DND-41 (cell line): Measurements from ENCODE around the gene SRCAP.

Experiments used
- ATAC-seq: fragments of 200-7000 bp; cut with Tn5 transposase; 3 replicates; pipeline ENCODE4 v1.9.1; 2021; ENCODE audit warnings: low read depth; ENCODE audit not compliant: insufficient read depth
- DNase-seq: peaks from one replicate; pipeline ENCODE4 v3.0.0-alpha.2; 2020
- H2AFZ ChIP-seq: 2 replicates; pipeline ENCODE4 v1.6.0; 2012; ENCODE audit warnings: low read depth, low read length
- H3K27ac ChIP-seq: 2 replicates; pipeline ENCODE4 v1.5.1; 2012; ENCODE audit warnings: low read length, inconsistent platforms
- H3K27me3 ChIP-seq: fragments of 200-600 bp; sonication (generic); 2 replicates; pipeline ENCODE4 v1.6.0; 2012; ENCODE audit warnings: low read length, mild to moderate bottlenecking, inconsistent platforms; ENCODE audit not compliant: insufficient read depth, poor library complexity
- H3K36me3 ChIP-seq: 2 replicates; pipeline ENCODE4 v1.5.1; 2012; ENCODE audit warnings: low read length, inconsistent platforms; ENCODE audit not compliant: insufficient read depth
- H3K4me1 ChIP-seq: 2 replicates; pipeline ENCODE4 v1.5.1; 2012; ENCODE audit warnings: mild to moderate bottlenecking, low read length; ENCODE audit not compliant: insufficient read depth
- H3K4me2 ChIP-seq: 2 replicates; pipeline ENCODE4 v1.6.0; 2012; ENCODE audit warnings: mild to moderate bottlenecking, moderate library complexity, low read length, inconsistent platforms; ENCODE audit not compliant: insufficient read depth
- H3K4me3 ChIP-seq, 2 experiments: fragments of 200-600 bp in 1 of 2; shearing (Covaris generic) in 1 of 2; 2 replicates each; pipeline ENCODE4 v1.5.1; 2012 to 2016; ENCODE audit warnings: inconsistent platforms in 2 of 2, low read length in 2 of 2, mild to moderate bottlenecking in 2 of 2, low read depth in 1 of 2, moderate library complexity in 1 of 2
- H3K79me2 ChIP-seq: 2 replicates; pipeline ENCODE4 v1.6.0; 2012; ENCODE audit warnings: low read length, inconsistent platforms; ENCODE audit not compliant: insufficient read depth
- H3K9ac ChIP-seq: 2 replicates; pipeline ENCODE4 v1.6.0; 2012; ENCODE audit warnings: low read depth, mild to moderate bottlenecking, inconsistent platforms, low read length, moderate library complexity
- H3K9me3 ChIP-seq: 2 replicates; pipeline ENCODE4 v1.5.1; 2012; ENCODE audit warnings: low read length, moderate library complexity, mild to moderate bottlenecking, inconsistent platforms; ENCODE audit not compliant: insufficient read depth, severe bottlenecking
- H4K20me1 ChIP-seq: 2 replicates; pipeline ENCODE4 v1.6.0; 2012; ENCODE audit warnings: low read length; ENCODE audit not compliant: insufficient read depth
- CTCF ChIP-seq: IDR thresholded peaks from 2 replicates; pipeline ENCODE4 v1.5.1; 2012; ENCODE audit warnings: borderline replicate concordance, low read length, moderate library complexity, mild to moderate bottlenecking; ENCODE audit not compliant: poor library complexity, severe bottlenecking; ENCODE audit errors: extremely low read depth
- EZH2 ChIP-seq: IDR thresholded peaks from 3 replicates; pipeline ENCODE4 v1.6.1; 2012; ENCODE audit warnings: borderline replicate concordance, low read depth, mild to moderate bottlenecking, moderate library complexity, low read length, inconsistent platforms; ENCODE audit not compliant: severe bottlenecking

SRCAP gene

GRCh38 chr16:30767767-30768465, 68.9 kb downstream of the SRCAP start:
- Histone ChIP-seq H3K9me3 (no peaks in the 10 kb centered on the region), H2AFZ (no peak overlapping the region), H3K4me2 (no peak overlapping the region), H3K4me3 (no peak overlapping the region), H3K9ac (no peak overlapping the region), H3K4me1 (peaks cover 14% of the 10 kb centered on the region), H3K27ac (no peak overlapping the region), H3K79me2 (peaks cover 19% of the 10 kb centered on the region), H3K27me3 (no peaks in the 10 kb centered on the region), H3K36me3 (peaks cover 97% of the 10 kb centered on the region), H4K20me1 (peaks cover 22% of the 10 kb centered on the region; the same call in 1 of the 2 replicates)
- DNase-seq (no peak), ATAC-seq (no peak)
- no peak for TF ChIP-seq EZH2
- no peak for TF ChIP-seq CTCF

- no peak overlapping the region for H2AFZ ChIP-seq
- ATAC-seq = no peak
- H3K9me3 ChIP-seq = no peaks in the 10 kb centered on the region
- peaks cover 12% of the 10 kb centered on the region for H3K79me2 ChIP-seq
- peaks cover 6% of the 10 kb centered on the region; the same call in 1 of the 2 replicates for H3K4me1 ChIP-seq
- no peak overlapping the region for H3K4me2 ChIP-seq
- no peaks in the 10 kb centered on the region for H3K27me3 ChIP-seq
- H3K36me3 ChIP-seq = peaks cover 97% of the 10 kb centered on the region
- no peak overlapping the region for H3K27ac ChIP-seq
- no peak for TF ChIP-seq EZH2
- TF ChIP-seq CTCF = no peak
- H3K9ac ChIP-seq = no peak overlapping the region
- H3K4me3 ChIP-seq = no peak overlapping the region
- peaks cover 24% of the 10 kb centered on the region; the same call in 1 of the 2 replicates for H4K20me1 ChIP-seq
- DNase-seq = no peak
Measured at GRCh38 chr16:30768583-30769181, 69.7 kb downstream of the SRCAP start.

- H3K4me3 ChIP-seq = no peak overlapping the region
- H3K9ac ChIP-seq = no peak overlapping the region
- DNase-seq (no peak), ATAC-seq (no peak)
- H3K36me3 ChIP-seq = peaks cover 97% of the 10 kb centered on the region
- H3K4me2 ChIP-seq = no peak overlapping the region
- peaks cover 5% of the 10 kb centered on the region for H3K79me2 ChIP-seq
- H3K4me1 ChIP-seq = peaks cover 2% of the 10 kb centered on the region
- H3K27me3 ChIP-seq = no peaks in the 10 kb centered on the region
- no peak overlapping the region for H3K27ac ChIP-seq
- no peaks in the 10 kb centered on the region for H3K9me3 ChIP-seq
- TF ChIP-seq CTCF (no peak), EZH2 (no peak)
- H4K20me1 ChIP-seq = peaks cover 19% of the 10 kb centered on the region; the same call in 1 of the 2 replicates
- H2AFZ ChIP-seq = no peak overlapping the region
Measured at GRCh38 chr16:30769379-30770089, 70.6 kb downstream of the SRCAP start.
